RWPE1 (cell line): ENCODE measurements around the gene AGAP1.

ENCODE experiments used
- CTCF ChIA-PET: fragments of 350-600 bp; sonication (Branson Sonifier 250); formaldehyde crosslinking; extraction: SDS; loops from one replicate; lab custom pipeline; 2021; lab: Yijun Ruan, JAX
- POLR2A ChIA-PET: fragments of 400-600 bp; formaldehyde crosslinking; extraction: SDS; loops from one replicate; lab custom pipeline; 2020; ENCODE audit warnings: antibody characterized with exemption; ENCODE audit not compliant: low non-redundant PET; lab: Yijun Ruan, JAX
- DNase-seq: peaks from one replicate; pipeline ENCODE4 v3.0.0; 2012; ENCODE audit warnings: low spot score
- H3K27ac ChIP-seq: fragments of 450-650 bp; 2 replicates; pipeline ENCODE4 v1.5.1; 2017
- TF ChIP-seq, protein P1 (sequence below): fragments of 450-650 bp; conservative IDR thresholded peaks from 2 replicates; pipeline ENCODE4 v1.5.1; 2017; ENCODE audit warnings: low read depth, mild to moderate bottlenecking

The AGAP1 gene

DNA sequence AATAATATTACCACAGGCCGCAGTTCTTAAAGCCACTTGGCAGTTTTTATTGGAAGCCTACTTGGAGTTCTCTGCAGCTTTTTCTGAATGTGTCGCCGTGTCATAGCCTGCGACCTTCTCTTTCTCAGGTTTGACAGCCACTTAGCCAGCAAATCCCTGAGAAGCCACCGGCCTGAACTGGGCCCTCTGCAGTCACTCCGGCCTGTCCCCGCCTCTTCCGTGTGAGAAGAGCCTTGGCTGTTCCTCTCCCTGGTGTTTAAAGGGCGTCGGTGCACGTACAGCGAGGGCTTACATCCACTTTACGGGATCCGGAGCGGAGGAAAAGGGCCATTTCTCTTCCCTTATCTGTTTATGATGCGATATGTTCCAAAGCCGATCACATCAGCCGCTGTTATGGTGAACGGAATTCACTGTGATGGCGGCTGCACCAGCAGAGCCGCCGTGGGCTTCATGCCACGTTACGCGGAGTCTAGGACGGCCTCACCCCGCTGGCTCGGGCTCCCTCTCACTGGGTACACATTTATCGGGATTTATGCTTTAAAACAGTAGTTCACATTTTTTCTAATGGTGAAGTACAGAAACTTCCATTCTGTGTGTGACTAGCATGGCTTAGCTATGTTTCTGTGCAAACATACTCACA lies 607.6 kb downstream of the AGAP1 start:
- H3K27ac ChIP-seq: no peak overlapping the region
- DNase-seq: no peak
- ChIA-PET CTCF (interaction anchor here (0.7 kb wide), 1 partner anchor 1822 kb away, joined by 4 read pairs; no protein-coding TSS in a partner anchor), POLR2A (no interaction called here)
- TF ChIP-seq, protein P1, sequence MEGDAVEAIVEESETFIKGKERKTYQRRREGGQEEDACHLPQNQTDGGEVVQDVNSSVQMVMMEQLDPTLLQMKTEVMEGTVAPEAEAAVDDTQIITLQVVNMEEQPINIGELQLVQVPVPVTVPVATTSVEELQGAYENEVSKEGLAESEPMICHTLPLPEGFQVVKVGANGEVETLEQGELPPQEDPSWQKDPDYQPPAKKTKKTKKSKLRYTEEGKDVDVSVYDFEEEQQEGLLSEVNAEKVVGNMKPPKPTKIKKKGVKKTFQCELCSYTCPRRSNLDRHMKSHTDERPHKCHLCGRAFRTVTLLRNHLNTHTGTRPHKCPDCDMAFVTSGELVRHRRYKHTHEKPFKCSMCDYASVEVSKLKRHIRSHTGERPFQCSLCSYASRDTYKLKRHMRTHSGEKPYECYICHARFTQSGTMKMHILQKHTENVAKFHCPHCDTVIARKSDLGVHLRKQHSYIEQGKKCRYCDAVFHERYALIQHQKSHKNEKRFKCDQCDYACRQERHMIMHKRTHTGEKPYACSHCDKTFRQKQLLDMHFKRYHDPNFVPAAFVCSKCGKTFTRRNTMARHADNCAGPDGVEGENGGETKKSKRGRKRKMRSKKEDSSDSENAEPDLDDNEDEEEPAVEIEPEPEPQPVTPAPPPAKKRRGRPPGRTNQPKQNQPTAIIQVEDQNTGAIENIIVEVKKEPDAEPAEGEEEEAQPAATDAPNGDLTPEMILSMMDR: no peak

DNA sequence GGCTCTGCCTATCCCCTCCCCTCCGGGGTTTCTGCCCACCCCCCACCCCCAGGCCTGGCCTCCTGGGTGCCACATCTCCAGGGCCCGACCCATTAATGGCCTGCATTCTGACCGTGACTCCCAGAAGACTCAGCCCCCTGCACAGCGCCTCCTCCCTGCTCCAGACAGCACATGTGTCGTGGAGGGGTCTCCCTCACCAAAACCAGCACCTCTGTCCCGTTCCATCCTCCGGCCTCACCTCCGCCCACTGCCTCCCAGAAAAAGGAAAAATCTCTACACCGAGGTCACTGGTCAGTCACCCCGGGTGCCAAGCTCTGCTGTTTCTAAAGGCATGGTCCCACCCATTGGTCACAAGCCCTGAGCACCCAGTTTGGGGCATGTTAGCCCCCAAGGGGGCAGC lies 609.1 kb downstream of the AGAP1 start:
- no peak overlapping the region for H3K27ac ChIP-seq
- TF ChIP-seq, protein P1: no peak
- ChIA-PET POLR2A (no interaction called here), CTCF (no interaction called here)
- DNase-seq: no peak

DNA sequence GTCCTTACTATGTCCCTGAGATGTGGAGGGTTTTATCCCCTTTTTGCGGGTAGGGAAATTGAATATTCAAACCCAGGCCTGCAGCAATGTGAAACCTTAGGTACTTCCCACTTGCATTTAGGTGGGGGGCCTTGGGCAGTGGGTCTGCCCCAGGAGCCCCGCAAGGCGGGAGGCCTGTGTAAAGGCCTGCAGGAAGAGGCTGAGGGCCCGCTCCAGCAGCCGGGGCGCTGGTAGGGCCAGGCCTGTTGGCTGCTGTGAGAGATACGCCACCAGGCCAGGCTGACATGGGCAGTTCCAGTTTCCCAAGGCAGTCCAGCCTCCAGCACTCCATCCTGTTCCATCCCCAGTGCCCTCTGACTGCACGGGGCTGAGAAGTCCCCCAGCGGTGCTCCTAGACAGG lies 610.1 kb downstream of the AGAP1 start:
- H3K27ac ChIP-seq: no peak overlapping the region
- ChIA-PET CTCF (no interaction called here), POLR2A (no interaction called here)
- TF ChIP-seq, protein P1: no peak
- no peak for DNase-seq

DNA sequence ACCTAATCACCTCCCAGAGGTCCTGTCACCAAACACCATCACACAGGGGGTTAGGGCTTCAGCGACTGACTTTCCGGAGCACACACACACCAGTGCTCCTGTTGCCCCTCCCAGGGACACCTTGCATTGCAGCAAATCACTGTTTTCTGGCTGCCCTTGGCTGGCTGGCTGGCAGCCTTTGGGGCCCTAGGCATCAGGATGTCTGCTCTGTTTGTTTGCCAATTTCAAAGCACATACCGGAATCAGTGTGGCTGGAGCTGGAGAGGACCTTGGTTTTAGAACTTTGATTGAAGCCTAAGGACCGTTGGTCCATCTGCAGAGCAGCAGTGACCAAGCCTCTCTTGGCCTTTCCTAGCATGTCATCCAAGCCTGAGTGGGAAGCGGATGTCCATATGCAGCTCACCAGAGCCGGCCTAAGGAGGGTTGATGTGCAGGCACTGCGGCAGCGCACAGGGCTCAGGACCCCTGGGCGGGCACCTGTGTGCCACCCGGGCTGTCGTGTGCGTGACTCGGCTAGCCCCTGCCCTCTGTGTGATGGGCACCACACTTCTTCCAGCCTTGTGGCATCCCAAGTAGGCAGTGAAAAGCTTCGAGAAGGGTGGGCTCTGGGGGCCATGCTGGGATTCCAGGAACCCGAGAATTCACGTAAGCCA lies 612.2 kb downstream of the AGAP1 start:
- CTCF ChIA-PET: interaction anchor here (0.5 kb wide), 1 partner anchor 72 kb away, joined by 3 read pairs; no protein-coding TSS in a partner anchor
- no peak for DNase-seq
- TF ChIP-seq, protein P1: no peak
- POLR2A ChIA-PET: interaction anchor here (0.6 kb wide), 1 partner anchor 575 kb away, joined by 3 read pairs; no protein-coding TSS in a partner anchor
- no peak overlapping the region for H3K27ac ChIP-seq

DNA sequence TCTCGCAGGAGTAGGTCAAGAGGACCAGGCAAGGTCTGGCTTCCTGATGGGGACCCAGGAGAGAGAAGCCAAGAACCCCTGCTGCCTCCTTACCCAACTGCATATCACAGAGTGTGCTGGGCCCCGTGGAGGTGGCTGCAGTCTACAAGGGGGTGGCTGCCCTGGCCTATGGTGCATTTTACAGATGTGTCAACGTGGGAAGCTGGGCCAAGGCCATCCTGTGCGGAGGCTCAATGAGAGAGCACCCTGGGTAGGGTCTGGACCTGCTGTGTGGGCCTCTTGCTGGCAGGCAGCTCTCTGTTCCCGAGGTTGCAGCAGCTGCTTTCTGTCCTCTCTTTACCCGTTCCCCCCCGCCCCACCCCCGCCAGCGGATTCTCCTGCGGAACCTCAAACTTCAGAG lies 612.9 kb downstream of the AGAP1 start:
- H3K27ac ChIP-seq: no peak overlapping the region
- CTCF ChIA-PET: no interaction called here
- no peak for DNase-seq
- POLR2A ChIA-PET: no interaction called here
- TF ChIP-seq, protein P1: no peak

DNA sequence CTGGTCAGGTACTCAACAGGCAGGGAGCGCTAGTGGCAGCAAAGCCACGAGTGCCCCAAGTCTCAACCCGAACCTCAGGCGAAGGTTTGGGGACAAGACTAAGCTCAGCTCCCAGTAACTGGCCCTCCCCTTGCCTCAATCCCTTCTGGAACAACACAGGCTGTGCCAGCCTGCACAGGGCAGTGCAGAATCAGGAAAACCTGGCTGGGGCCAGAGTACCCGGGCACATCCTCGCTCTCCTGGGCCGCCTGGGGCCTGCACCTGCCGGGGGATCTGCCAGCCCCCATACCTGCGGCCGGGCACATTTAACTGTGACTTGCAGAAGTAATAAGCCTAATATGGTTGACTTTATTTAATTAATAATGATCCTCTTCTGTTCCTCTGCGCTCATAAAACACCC lies 613.7 kb downstream of the AGAP1 start:
- ChIA-PET CTCF (interaction anchor here (0.6 kb wide), 1 partner anchor 243 kb away, joined by 3 read pairs; no protein-coding TSS in a partner anchor), POLR2A (no interaction called here)
- TF ChIP-seq, protein P1: no peak
- DNase-seq: no peak
- H3K27ac ChIP-seq: no peak overlapping the region
